Gastroesophageal sphincter (tissue), 4 donors: ENCODE data around the gene SMG1. TPM values are rescaled to one million over a fixed set of nuclear protein-coding genes. Genes with fewer than 3 reads are reported as not detected.
"Not testable (repeated sequence)": the region's sequence is repeated elsewhere in the genome, so short reads cannot be mapped to it uniquely, and the experiment has no call there.

Source experiments
- ATAC-seq: fragments of 150-250 bp; one replicate; pipeline ENCODE4 v1.9.1; 2016; ENCODE audit warnings: mild to moderate bottlenecking, moderate library complexity
- H3K27ac ChIP-seq, 4 donors: fragments of 200-600 bp; sonication (generic) in 3 of 4; 1 replicate in 3 of 4; 2 replicates in 1 of 4; pipeline ENCODE4 v1.5.1; 2016 to 2019
- H3K27me3 ChIP-seq: fragments of 200-600 bp; sonication (generic); one replicate; pipeline ENCODE4 v1.5.1; 2019
- H3K36me3 ChIP-seq, 2 donors: fragments of 200-600 bp; sonication (generic); one replicate each; pipeline ENCODE4 v1.5.1; 2019; ENCODE audit warnings: control low read depth in 1 of 2
- H3K4me1 ChIP-seq, 3 donors: fragments of 200-600 bp; sonication (generic); 1 replicate in 2 of 3; 2 replicates in 1 of 3; pipeline ENCODE4 v1.5.1; 2016 to 2019; ENCODE audit warnings: control low read depth in 2 of 3
- H3K4me3 ChIP-seq, 2 donors: fragments of 200-600 bp; sonication (generic); one replicate each; pipeline ENCODE4 v1.5.1; 2019; ENCODE audit warnings: mild to moderate bottlenecking in 1 of 2, moderate library complexity in 1 of 2
- H3K9me3 ChIP-seq, 3 donors: fragments of 200-600 bp; sonication (generic); one replicate each; pipeline ENCODE4 v1.5.1; 2017 to 2019; ENCODE audit warnings: control low read depth in 2 of 3
- CTCF ChIP-seq, 4 experiments: fragments of 200-600 bp in 2 of 4; fragments of 450-650 bp in 2 of 4; sonication (generic) in 1 of 4; IDR thresholded peaks; one replicate each; pipeline ENCODE4 v1.5.1; 2017 to 2019; ENCODE audit warnings: antibody characterized with exemption in 4 of 4, mild to moderate bottlenecking in 2 of 4, moderate library complexity in 2 of 4
- EP300 ChIP-seq: sonication (generic); formaldehyde crosslinking; IDR thresholded peaks from one replicate; pipeline ENCODE4 v1.6.1; 2017; ENCODE audit warnings: antibody characterized with exemption, mild to moderate bottlenecking
- POLR2A ChIP-seq, 2 donors: fragments of 450-650 bp; IDR thresholded peaks; one replicate each; pipeline ENCODE4 v1.6.1; 2017; ENCODE audit warnings: antibody characterized with exemption in 2 of 2, mild to moderate bottlenecking in 2 of 2, moderate library complexity in 1 of 2
- POLR2AphosphoS5 ChIP-seq: sonication (generic); formaldehyde crosslinking; IDR thresholded peaks from one replicate; pipeline ENCODE4 v1.6.1; 2017; ENCODE audit warnings: antibody characterized with exemption
- WGBS, 2 donors: methylation state at CpG; one replicate each; pipeline ENCODE4 v1.1.5; 2018; ENCODE audit warnings: low coverage in 1 of 2; 5-methylcytosine and 5-hydroxymethylcytosine counted together
- total RNA-seq, 4 donors: library from RNA; depleted of rRNA; stranded (reverse); fragments of >200 nt; gene quantifications; one replicate each; pipeline ENCODE4 v1.1.0, GENCODE V29; 2016

SMG1 gene
- total RNA-seq, 4 donors from 2014 or later = 49.0 to 106 (median 91.7) TPM

- Histone ChIP-seq H3K27ac (no peak overlapping the region), H3K36me3 (no peaks in the 10 kb centered on the region), H3K4me3 (no peak overlapping the region), H3K27me3 (no peaks in the 10 kb centered on the region), H3K9me3 (no peaks in the 10 kb centered on the region), H3K4me1 (peaks cover 0 to 9% (median 0%) of the 10 kb centered on the region in 3 donors)
- 89% methylated on average over 5 of the region's 5 CpGs; no CpG with 5 or more reads in 1 of the 2 donors for WGBS, 2 donors
- no peak for TF ChIP-seq POLR2AphosphoS5
- no peak for TF ChIP-seq POLR2A (IDR thresholded peaks at IDR 0.05)
- TF ChIP-seq CTCF (IDR thresholded peaks at IDR 0.05) = no peak
- TF ChIP-seq EP300 = no peak
- no peak for ATAC-seq
These were observed 40.6 kb upstream of the SMG1 start for GRCh38 chr16:18966791-18967190.

DNA sequence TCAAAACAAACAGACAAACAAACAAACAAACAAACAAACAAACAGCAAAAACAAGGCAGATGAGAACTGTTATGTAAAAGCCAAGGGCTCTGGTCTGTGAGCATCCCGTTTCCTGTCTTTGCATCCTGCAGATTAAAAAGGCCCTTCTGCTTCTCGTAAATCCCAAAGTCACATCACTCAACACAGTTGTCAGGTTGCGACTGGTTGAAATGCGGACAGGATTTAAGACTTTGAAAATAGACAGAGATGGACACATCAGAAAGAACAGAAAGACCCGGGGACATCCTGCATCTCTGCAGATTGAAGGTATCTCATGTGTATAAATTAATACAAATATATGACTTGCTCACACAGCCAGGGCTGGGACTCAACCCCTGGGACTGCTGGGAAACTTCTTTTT is 39.3 kb upstream of the SMG1 start:
- Histone ChIP-seq H3K27ac (no peak overlapping the region), H3K27me3 (no peaks in the 10 kb centered on the region), H3K4me3 (no peak overlapping the region), H3K36me3 (no peaks in the 10 kb centered on the region), H3K4me1 (peaks cover 0 to 9% (median 0%) of the 10 kb centered on the region in 3 donors), H3K9me3 (no peaks in the 10 kb centered on the region)
- WGBS, 2 donors = 47 to 81% methylated on average over 5 of the region's 5 CpGs
- no peak for ATAC-seq
- no peak for TF ChIP-seq POLR2A (IDR thresholded peaks at IDR 0.05)
- TF ChIP-seq EP300 = no peak
- no peak for TF ChIP-seq POLR2AphosphoS5
- no peak for TF ChIP-seq CTCF (IDR thresholded peaks at IDR 0.05)

- Histone ChIP-seq H3K4me1 (no peaks in the 10 kb centered on the region), H3K27ac (no peak overlapping the region), H3K4me3 (no peak overlapping the region), H3K27me3 (no peaks in the 10 kb centered on the region), H3K9me3 (no peaks in the 10 kb centered on the region), H3K36me3 (no peaks in the 10 kb centered on the region)
- WGBS, 2 donors = 42 to 45% methylated on average over 2 of the region's 2 CpGs
- TF ChIP-seq CTCF (IDR thresholded peaks at IDR 0.05) (no peak), POLR2AphosphoS5 (no peak), EP300 (no peak), POLR2A (IDR thresholded peaks at IDR 0.05) (no peak)
- ATAC-seq = no peak
These were observed 32.9 kb upstream of the SMG1 start for GRCh38 chr16:18959031-18959505.

- H3K9me3 ChIP-seq = no peaks in the 10 kb centered on the region
- no peaks in the 10 kb centered on the region for H3K36me3 ChIP-seq
- H3K27me3 ChIP-seq = no peaks in the 10 kb centered on the region
- no peak overlapping the region for H3K27ac ChIP-seq
- WGBS, 2 donors = 64 to 70% methylated on average over 2 of the region's 2 CpGs
- no peak for ATAC-seq
- no peak overlapping the region for H3K4me3 ChIP-seq
- TF ChIP-seq POLR2AphosphoS5 (no peak), CTCF (IDR thresholded peaks at IDR 0.05) (no peak), POLR2A (IDR thresholded peaks at IDR 0.05) (no peak), EP300 (no peak)
- no peaks in the 10 kb centered on the region for H3K4me1 ChIP-seq
These were observed 32.4 kb upstream of the SMG1 start for GRCh38 chr16:18958621-18959029.

DNA sequence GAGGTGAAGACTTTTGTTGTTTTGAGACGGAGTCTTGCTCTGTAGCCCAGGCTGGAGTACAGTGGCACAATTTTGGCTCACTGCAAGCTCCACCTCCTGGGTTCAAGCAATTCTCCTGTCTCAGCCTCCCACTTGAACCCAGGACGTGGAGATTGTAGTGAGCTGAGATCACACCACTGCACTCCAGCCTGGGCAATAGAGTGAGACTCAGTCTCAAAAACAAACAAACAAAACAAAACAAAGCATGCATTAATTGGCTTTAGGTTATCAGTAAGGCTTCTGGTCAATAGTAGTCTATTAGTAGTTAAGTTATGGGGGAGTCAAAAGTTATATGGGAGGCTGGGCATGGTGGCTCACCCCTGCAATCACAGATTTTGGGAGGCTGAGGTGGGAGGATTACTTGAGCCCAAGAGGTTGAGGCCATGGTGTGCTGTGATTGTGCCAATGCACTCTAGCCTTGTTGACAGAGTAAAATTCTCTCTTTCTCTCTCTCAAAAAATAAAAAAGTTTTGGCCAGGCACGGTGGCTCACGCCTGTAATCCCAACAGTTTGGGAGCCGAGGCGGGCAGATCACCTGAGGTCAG is 30.5 kb upstream of the SMG1 start:
- not testable (repeated sequence) for H3K27ac ChIP-seq, H3K9me3 ChIP-seq, H3K4me1 ChIP-seq, H3K4me3 ChIP-seq, H3K27me3 ChIP-seq, H3K36me3 ChIP-seq, ATAC-seq
- WGBS, 2 donors = 80% methylated on average over 5 of the region's 6 CpGs; no CpG with 5 or more reads in 1 of the 2 donors

DNA sequence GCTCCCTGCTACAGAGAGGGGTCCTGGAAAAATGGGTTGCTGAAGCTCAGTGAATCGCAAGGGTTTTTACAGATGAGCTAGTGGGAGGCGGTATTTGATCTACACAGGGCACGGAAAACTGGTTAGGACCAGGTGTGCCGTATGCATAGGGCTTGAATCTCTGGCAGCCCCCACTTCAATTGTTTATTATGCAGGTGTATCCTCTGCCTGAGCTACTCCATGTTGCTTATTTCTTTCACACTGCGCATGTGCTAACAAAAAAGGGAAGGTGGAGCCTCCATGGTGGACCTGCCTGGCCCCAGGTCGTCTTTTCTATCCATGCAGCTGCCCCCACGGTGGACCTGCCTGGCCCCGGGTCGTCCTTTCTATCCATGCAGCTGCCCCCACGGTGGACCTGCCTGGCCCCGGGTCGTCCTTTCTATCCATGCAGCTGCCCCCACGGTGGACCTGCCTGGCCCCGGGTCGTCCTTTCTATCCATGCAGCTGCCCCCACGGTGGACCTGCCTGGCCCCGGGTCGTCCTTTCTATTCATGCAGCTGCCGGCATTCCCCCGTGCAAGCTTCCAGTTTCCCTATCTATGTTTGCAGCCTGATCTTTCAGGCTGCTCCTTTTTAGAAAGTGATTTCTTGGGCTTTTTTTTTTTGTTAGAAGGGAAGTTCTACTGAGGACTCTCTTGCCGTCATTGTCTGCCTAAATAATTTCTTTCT is 29.8 kb upstream of the SMG1 start:
- H3K27ac ChIP-seq, ATAC-seq, H3K36me3 ChIP-seq, H3K27me3 ChIP-seq, H3K9me3 ChIP-seq, H3K4me1 ChIP-seq: not testable (repeated sequence)
- peak overlapping the region in 1 of 2 donors; percentile 12 for H3K4me3 ChIP-seq
- WGBS, 2 donors = 53 to 58% methylated on average over 8 to 13 of the region's 21 CpGs
